ENCODE data around the gene BCKDHB. TPM values are rescaled to one million over a fixed set of nuclear protein-coding genes. Genes with fewer than 3 reads are reported as not detected.

Gene BCKDHB
- total RNA-seq, 1 donor from 2014 or later: 37.2 TPM

DNA sequence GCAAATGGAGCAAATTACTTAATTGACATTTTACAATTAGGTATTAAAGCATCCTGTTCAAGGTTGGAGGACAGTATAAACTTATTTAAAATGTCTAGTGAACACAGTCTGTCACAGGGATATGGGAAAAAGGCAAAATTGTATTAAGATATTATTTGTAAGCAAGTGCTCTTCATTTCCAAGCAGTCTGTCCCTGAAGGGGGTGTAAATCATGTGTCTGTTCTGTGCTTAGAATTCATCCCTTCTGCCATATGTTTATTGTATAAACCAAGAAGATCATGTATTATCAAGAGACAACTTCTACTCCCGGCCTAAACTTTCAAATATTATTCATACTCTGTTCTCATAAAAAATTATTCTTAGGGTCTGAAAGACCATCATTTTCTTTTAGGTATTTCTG is 144.8 kb downstream of the BCKDHB start:
- Histone ChIP-seq H3K4me3 (no peak overlapping the region), H3K9me3 (replicated peaks) (no peaks in the 10 kb centered on the region), H3K36me3 (no peaks in the 10 kb centered on the region), H3K4me1 (peaks cover 33% of the 10 kb centered on the region), H3K27me3 (ENCODE audit: low read depth) (no peaks in the 10 kb centered on the region), H3K27ac (replicated peaks) (no peak overlapping the region)
- intact Hi-C loops (cut with micrococcal nuclease): no loop called here
- TF ChIP-seq, protein P1, sequence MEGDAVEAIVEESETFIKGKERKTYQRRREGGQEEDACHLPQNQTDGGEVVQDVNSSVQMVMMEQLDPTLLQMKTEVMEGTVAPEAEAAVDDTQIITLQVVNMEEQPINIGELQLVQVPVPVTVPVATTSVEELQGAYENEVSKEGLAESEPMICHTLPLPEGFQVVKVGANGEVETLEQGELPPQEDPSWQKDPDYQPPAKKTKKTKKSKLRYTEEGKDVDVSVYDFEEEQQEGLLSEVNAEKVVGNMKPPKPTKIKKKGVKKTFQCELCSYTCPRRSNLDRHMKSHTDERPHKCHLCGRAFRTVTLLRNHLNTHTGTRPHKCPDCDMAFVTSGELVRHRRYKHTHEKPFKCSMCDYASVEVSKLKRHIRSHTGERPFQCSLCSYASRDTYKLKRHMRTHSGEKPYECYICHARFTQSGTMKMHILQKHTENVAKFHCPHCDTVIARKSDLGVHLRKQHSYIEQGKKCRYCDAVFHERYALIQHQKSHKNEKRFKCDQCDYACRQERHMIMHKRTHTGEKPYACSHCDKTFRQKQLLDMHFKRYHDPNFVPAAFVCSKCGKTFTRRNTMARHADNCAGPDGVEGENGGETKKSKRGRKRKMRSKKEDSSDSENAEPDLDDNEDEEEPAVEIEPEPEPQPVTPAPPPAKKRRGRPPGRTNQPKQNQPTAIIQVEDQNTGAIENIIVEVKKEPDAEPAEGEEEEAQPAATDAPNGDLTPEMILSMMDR (IDR thresholded peaks at IDR 0.05; ENCODE audit: borderline replicate concordance): no peak
- DNase-seq: no peak

DNA sequence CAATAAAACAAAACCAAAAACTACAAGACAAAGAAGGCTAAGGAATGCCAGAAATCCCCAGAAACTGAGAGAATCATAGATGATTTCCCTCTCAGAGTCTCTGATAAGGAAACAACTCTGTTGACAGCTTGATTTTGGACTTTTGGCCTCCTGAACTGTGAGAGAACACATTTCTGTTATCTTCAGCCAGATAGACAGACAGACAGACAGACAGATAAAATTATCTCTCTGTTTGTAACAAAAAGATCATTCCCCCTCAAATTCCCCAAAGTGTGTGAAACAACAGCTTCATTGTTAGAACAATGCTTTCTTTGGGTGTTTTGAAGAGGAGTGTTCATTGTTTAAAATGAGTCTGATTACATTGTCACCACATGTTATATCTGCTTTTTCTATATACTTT is 148.2 kb downstream of the BCKDHB start:
- Histone ChIP-seq H3K4me3 (no peak overlapping the region), H3K27me3 (ENCODE audit: low read depth) (no peaks in the 10 kb centered on the region), H3K9me3 (replicated peaks) (no peaks in the 10 kb centered on the region), H3K27ac (replicated peaks) (no peak overlapping the region), H3K4me1 (peaks cover 15% of the 10 kb centered on the region), H3K36me3 (no peaks in the 10 kb centered on the region)
- TF ChIP-seq, protein P1 (IDR thresholded peaks at IDR 0.05; ENCODE audit: borderline replicate concordance): no peak
- intact Hi-C loops (cut with micrococcal nuclease): no loop called here
- DNase-seq: no peak

DNA sequence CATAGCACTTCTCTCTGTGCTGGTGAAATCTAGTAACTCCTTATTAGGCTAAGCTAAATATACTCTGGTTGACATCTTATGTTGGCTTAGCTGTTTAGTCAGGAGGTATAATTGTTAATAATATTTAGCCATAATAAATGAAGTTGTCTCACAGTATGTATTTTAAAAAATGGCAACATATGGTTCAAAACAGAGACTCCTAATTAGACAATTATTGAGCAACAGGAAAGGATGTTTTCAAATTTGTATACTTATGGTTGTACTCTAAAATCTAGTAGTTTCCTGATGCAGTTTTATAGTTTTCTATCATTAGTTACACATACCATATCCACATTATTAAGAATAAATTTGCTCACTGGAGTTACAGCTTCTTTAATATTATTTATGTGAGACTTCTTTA is 150.2 kb downstream of the BCKDHB start:
- DNase-seq: no peak
- no peaks in the 10 kb centered on the region for H3K27me3 ChIP-seq (ENCODE audit: low read depth)
- no peaks in the 10 kb centered on the region for H3K36me3 ChIP-seq
- H3K27ac ChIP-seq (replicated peaks): no peak overlapping the region
- TF ChIP-seq, protein P1 (IDR thresholded peaks at IDR 0.05; ENCODE audit: borderline replicate concordance): no peak
- H3K9me3 ChIP-seq (replicated peaks): no peaks in the 10 kb centered on the region
- intact Hi-C loops (cut with micrococcal nuclease): no loop called here
- no peak overlapping the region for H3K4me3 ChIP-seq
- no peaks in the 10 kb centered on the region for H3K4me1 ChIP-seq

DNA sequence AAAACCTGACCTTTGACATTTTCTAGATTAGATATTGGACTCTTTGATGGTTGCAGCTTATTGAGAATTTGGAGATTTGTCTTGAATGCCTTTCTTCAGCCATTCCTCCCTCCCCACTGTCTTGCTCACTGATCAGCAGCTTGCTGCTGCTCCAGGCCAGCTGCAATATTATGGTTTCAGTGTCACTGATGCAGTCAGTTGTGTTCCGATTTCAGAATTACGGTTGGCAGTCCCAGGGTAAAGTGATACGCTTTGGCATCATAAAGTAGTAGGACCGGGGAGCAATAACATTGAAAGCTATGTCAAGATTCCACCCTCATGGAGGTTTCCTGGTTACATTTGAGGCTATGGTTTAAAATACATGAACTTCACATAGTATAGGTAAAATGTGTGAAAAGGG is 152.6 kb downstream of the BCKDHB start:
- TF ChIP-seq, protein P1 (IDR thresholded peaks at IDR 0.05; ENCODE audit: borderline replicate concordance): no peak
- Histone ChIP-seq H3K4me1 (no peaks in the 10 kb centered on the region), H3K27ac (replicated peaks) (no peak overlapping the region), H3K36me3 (no peaks in the 10 kb centered on the region), H3K4me3 (no peak overlapping the region), H3K9me3 (replicated peaks) (no peaks in the 10 kb centered on the region), H3K27me3 (ENCODE audit: low read depth) (no peaks in the 10 kb centered on the region)
- DNase-seq: no peak
- intact Hi-C loops (cut with micrococcal nuclease): no loop called here

DNA sequence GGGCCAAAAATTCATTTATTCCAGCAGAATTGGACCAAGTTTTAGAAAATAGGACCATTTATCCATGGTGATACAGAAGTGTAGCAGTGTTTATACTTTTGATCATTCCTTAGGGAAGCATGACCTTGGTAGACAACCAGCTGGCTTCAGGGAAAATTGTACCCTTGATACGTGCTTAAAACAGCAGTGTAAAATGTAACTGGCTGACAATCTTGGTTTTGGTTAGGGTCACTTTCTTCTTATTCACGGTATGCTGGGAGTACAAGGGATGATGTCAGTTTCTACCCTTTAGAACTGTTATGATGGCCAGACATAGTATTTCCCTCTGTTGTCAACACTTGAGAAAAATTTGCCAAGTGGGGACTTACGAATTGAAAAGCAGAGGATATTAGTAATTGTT is 157.1 kb downstream of the BCKDHB start:
- no peak for DNase-seq
- intact Hi-C loops (cut with micrococcal nuclease): no loop called here
- TF ChIP-seq, protein P1 (IDR thresholded peaks at IDR 0.05; ENCODE audit: borderline replicate concordance): no peak

More for the DNA sequence above, 157.1 kb downstream of the BCKDHB start:
- no peak overlapping the region for H3K4me3 ChIP-seq
- H3K9me3 ChIP-seq (replicated peaks): no peaks in the 10 kb centered on the region
- H3K36me3 ChIP-seq: no peaks in the 10 kb centered on the region
- no peaks in the 10 kb centered on the region for H3K4me1 ChIP-seq
- H3K27me3 ChIP-seq (ENCODE audit: low read depth): no peaks in the 10 kb centered on the region
- H3K27ac ChIP-seq (replicated peaks): no peak overlapping the region
